ENCODE data around the gene IGLL1. TPM values are rescaled to one million over a fixed set of nuclear protein-coding genes. Genes with fewer than 3 reads are reported as not detected.
A peak's percentile ranks its signal among the peaks of the same experiment; 100 is the strongest.
"Not testable (repeated sequence)": the region's sequence is repeated elsewhere in the genome, so short reads cannot be mapped to it uniquely, and the experiment has no call there.

IGLL1 gene
- total and polyA plus RNA-seq, 5 experiments from 2014 or later, result not detected

- H3K9me3 Mint-ChIP-seq, ATAC-seq, H3K27ac Mint-ChIP-seq, DNase-seq, H3K27me3 Mint-ChIP-seq, POLR2A ChIA-PET, H3K4me1 Mint-ChIP-seq, H3K4me3 Mint-ChIP-seq, H3K36me3 Mint-ChIP-seq: not testable (repeated sequence)
These were observed 37.7 kb downstream of the IGLL1 start for GRCh38 chr22:23542391-23542790.

GRCh38 chr22:23541849-23542281 lies 38.2 kb downstream of the IGLL1 start:
- H3K27me3 Mint-ChIP-seq, H3K9me3 Mint-ChIP-seq, H3K4me3 Mint-ChIP-seq, H3K4me1 Mint-ChIP-seq, ATAC-seq, POLR2A ChIA-PET, H3K27ac Mint-ChIP-seq, H3K36me3 Mint-ChIP-seq: not testable (repeated sequence)
- peak in 3 of 10 donors; percentile 14 to 40 (median 35) for DNase-seq

GRCh38 chr22:23540837-23541236 lies 39.3 kb downstream of the IGLL1 start:
- H3K27me3 Mint-ChIP-seq, POLR2A ChIA-PET, H3K9me3 Mint-ChIP-seq, H3K4me3 Mint-ChIP-seq, H3K36me3 Mint-ChIP-seq, ATAC-seq, DNase-seq, H3K27ac Mint-ChIP-seq: not testable (repeated sequence)
- H3K4me1 Mint-ChIP-seq, result peaks cover 4 to 14% (median 6%) of the 10 kb centered on the region in 4 donors

- POLR2A ChIA-PET, H3K27me3 Mint-ChIP-seq, H3K9me3 Mint-ChIP-seq, DNase-seq, H3K36me3 Mint-ChIP-seq, ATAC-seq: not testable (repeated sequence)
- Mint-ChIP-seq H3K4me3 (peak overlapping the region in 2 of 10 donors; percentile 41 to 53), H3K27ac (peak overlapping the region in 1 of 10 donors; percentile 49), H3K4me1 (peaks cover 4 to 14% (median 6%) of the 10 kb centered on the region in 4 donors)
These were observed 40.3 kb downstream of the IGLL1 start for GRCh38 chr22:23539839-23540198.

GRCh38 chr22:23539135-23539838 lies 40.8 kb downstream of the IGLL1 start:
- Mint-ChIP-seq H3K4me1 (peaks cover 4 to 14% (median 6%) of the 10 kb centered on the region in 4 donors), H3K27ac (peak overlapping the region in 2 of 10 donors; percentile 49 to 83), H3K36me3 (no peaks in the 10 kb centered on the region), H3K27me3 (no peaks in the 10 kb centered on the region), H3K4me3 (peak overlapping the region in 8 of 10 donors; percentile 15 to 60 (median 50)), H3K9me3 (no peaks in the 10 kb centered on the region)
- DNase-seq (peak; percentile 40 to 85 (median 63)), ATAC-seq (peak; percentile 99)
- POLR2A ChIA-PET, result no interaction called here

- H3K9me3 Mint-ChIP-seq, H3K27me3 Mint-ChIP-seq, H3K27ac Mint-ChIP-seq, ATAC-seq, H3K36me3 Mint-ChIP-seq, POLR2A ChIA-PET, DNase-seq: not testable (repeated sequence)
- H3K4me1 Mint-ChIP-seq, result peaks cover 4 to 14% (median 6%) of the 10 kb centered on the region in 4 donors
- H3K4me3 Mint-ChIP-seq, result peak overlapping the region in 1 of 10 donors; percentile 41
These were observed 41.4 kb downstream of the IGLL1 start for GRCh38 chr22:23538696-23539030.

- H3K27ac Mint-ChIP-seq, H3K9me3 Mint-ChIP-seq, DNase-seq, ATAC-seq, H3K36me3 Mint-ChIP-seq, POLR2A ChIA-PET, H3K27me3 Mint-ChIP-seq, H3K4me3 Mint-ChIP-seq: not testable (repeated sequence)
- H3K4me1 Mint-ChIP-seq, result peaks cover 6 to 14% (median 8%) of the 10 kb centered on the region in 4 donors
These were observed 42.0 kb downstream of the IGLL1 start for GRCh38 chr22:23537830-23538695.

GRCh38 chr22:23537416-23537815 lies 42.7 kb downstream of the IGLL1 start:
- Mint-ChIP-seq H3K4me1 (peaks cover 6 to 14% (median 8%) of the 10 kb centered on the region in 4 donors), H3K36me3 (no peaks in the 10 kb centered on the region), H3K4me3 (no peak overlapping the region), H3K9me3 (no peaks in the 10 kb centered on the region), H3K27ac (no peak overlapping the region), H3K27me3 (peaks cover 0 to 8% (median 0%) of the 10 kb centered on the region in 5 donors)
- no peak for DNase-seq
- POLR2A ChIA-PET, result no interaction called here
- ATAC-seq, result no peak

- H3K4me3 Mint-ChIP-seq, result no peak overlapping the region
- DNase-seq (no peak), ATAC-seq (no peak)
- H3K4me1 Mint-ChIP-seq, result peaks cover 6 to 14% (median 8%) of the 10 kb centered on the region in 4 donors
- POLR2A ChIA-PET, result no interaction called here
- peaks cover 0 to 8% (median 0%) of the 10 kb centered on the region in 5 donors for H3K27me3 Mint-ChIP-seq
- no peak overlapping the region for H3K27ac Mint-ChIP-seq
- no peaks in the 10 kb centered on the region for H3K9me3 Mint-ChIP-seq
- H3K36me3 Mint-ChIP-seq, result no peaks in the 10 kb centered on the region
These were observed 43.2 kb downstream of the IGLL1 start for GRCh38 chr22:23536821-23537345.

GRCh38 chr22:23535790-23536661 lies 44.1 kb downstream of the IGLL1 start:
- ATAC-seq, H3K9me3 Mint-ChIP-seq, H3K27me3 Mint-ChIP-seq, DNase-seq, H3K36me3 Mint-ChIP-seq, POLR2A ChIA-PET, H3K4me3 Mint-ChIP-seq: not testable (repeated sequence)
- Mint-ChIP-seq H3K4me1 (peaks cover 6 to 14% (median 8%) of the 10 kb centered on the region in 4 donors), H3K27ac (peak overlapping the region in 2 of 10 donors; percentile 32 to 63)

GRCh38 chr22:23534851-23535717 lies 45.0 kb downstream of the IGLL1 start:
- Mint-ChIP-seq H3K4me1 (peaks cover 6 to 14% (median 8%) of the 10 kb centered on the region in 4 donors), H3K9me3 (no peaks in the 10 kb centered on the region), H3K27me3 (peaks cover 0 to 10% (median 2%) of the 10 kb centered on the region in 5 donors), H3K27ac (no peak overlapping the region), H3K36me3 (no peaks in the 10 kb centered on the region), H3K4me3 (no peak overlapping the region)
- POLR2A ChIA-PET, result no interaction called here
- no peak for ATAC-seq
- DNase-seq, result no peak
